ENCODE measurements around the gene CGB1.
A peak's percentile ranks its signal among the peaks of the same experiment; 100 is the strongest.
"Not testable (repeated sequence)": the region's sequence is repeated elsewhere in the genome, so short reads cannot be mapped to it uniquely, and the experiment has no call there.

The CGB1 gene

DNA sequence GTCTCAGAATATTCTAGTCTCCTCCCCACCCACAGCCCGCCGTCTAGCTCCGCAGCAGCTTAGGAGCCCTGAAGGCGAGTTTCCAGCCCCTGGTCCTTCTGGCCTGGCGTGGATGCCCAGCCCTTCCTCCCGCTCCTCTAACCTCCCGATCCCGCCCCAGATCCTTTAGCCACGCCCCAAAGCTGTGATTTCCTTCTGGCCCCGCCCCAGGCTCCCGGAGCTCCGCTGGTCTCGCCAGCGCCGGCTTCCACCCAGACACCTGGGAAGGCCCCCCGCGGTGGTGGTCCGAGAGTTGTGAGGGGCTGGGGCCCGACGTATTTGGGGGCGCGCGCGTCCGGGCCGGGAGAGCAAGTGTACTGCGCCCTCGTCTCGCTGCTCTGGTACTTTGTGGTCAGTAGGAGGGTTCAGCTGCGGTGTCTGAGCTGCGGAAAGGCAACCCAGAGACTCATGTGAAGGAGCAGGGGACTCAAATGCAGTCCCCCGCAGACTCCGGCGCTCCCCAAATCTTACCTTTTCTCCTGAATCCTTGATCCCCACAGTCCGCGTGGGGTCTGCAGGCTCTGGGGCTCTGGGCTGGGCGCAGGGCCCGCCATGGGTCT is 21.0 kb upstream of the CGB1 start, which contains the start of gene CGB7:
Gene CGB7, minus strand, starts transcription at position 114 of the 599 bp plus-strand sequence. CDS start 2,374 bp downstream, outside the sequence.
- peak; percentile 33 to 44 for DNase-seq

DNA sequence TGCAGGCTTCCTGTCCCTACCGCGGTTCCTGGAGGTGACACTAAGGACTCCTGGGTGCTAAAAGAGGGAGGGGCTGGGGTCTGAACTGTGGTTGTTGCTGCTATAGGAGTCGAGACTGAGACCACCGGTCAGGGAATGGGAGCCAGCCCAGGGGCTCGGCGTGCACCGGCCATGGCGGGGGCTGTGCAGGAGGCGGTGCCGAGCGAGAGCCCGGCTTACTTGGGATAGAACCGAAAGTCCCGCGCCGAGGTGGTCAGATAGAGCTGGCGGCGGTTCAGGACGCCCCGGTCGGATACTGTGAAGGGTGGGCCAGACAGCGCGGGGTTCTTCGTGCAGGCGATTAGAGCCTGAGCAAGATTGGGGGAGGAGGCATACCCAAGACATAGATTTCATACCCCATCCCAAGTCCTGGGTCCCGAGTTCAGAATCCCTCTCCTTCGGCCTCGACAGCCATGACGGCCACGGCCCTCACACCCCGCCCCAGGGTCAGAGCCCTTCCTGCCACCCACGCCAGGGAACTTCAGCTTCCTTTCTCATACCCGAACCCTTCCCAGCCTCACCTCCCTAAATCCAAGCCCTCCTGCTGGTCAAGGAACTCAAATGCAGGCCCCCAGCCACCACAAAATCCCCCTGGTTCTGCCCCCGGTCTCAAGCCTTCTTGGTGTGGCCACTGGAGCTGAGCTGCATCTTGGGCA is 20.4 kb upstream of the CGB1 start:
- not testable (repeated sequence) for DNase-seq

GRCh38 chr19:49056101-49056901 is 19.6 kb upstream of the CGB1 start:
- peak; percentile 43 to 48 for DNase-seq

- not testable (repeated sequence) for DNase-seq
Observed at GRCh38 chr19:49050376-49051033, 13.8 kb upstream of the CGB1 start.

DNA sequence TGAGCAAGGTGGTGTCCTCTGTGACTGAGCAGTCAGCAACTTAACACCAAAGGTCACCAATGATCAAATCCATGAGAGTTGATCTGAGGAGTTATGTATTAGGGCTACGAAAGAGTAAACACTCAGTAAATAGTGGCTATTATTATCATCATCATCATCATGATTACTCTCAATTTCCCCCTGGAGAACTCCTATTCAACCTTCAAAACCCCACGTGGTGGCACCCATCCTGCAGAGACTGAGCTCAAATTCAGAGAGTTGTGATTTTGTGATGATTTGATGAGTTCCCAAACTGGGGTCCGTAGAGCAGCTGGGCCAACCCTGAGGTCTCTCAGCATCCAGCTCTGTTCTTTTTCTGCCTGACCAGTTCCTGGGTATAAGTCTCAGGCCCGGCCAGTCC is 13.1 kb upstream of the CGB1 start:
- DNase-seq, result not testable (repeated sequence)

DNA sequence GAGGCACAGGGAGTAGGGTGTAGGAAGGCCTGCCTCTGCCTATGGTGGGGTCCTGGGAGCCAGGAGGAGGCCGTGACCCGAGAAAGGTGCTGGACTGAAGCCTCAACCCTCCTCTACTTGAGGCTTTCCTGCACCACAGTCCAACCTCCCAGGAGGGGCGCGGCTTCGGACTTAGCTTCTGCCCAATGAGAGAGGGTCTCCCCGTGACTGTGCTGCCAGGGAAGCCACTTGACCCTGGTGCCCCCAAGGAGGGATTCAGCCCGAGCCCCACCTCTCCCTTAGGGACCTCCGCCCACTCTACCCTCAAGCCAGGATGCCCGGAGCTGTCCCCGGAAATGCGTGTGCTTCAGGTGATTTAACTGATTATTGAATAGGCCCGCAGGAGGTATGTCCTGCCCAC is 12.3 kb upstream of the CGB1 start, which contains the start of gene CGB8:
Gene CGB8, minus strand, starts transcription at position 101 of the 400 bp plus-strand sequence. CDS start 372 bp downstream, outside the sequence.
- not testable (repeated sequence) for DNase-seq

- not testable (repeated sequence) for DNase-seq
Observed at GRCh38 chr19:49043548-49043947, 6.9 kb upstream of the CGB1 start, which contains the start of gene CGB5. CGB5 (plus strand) TSS chr19:49043848; CDS start chr19:49044210, 362 bp downstream.

DNA sequence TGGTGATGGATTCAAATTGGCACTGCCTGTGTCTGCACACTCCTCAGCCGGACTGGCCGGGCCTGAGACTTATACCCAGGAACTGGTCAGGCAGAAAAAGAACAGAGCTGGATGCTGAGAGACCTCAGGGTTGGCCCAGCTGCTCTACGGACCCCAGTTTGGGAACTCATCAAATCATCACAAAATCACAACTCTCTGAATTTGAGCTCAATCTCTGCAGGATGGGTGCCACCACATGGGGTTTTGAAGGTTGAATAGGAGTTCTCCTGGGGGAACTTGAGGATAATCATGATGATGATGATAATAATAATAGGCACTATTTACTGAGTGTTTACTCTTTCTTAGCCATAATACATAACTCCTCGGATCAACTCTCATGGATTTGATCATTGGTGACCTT is 6.0 kb upstream of the CGB1 start:
- not testable (repeated sequence) for DNase-seq

DNA sequence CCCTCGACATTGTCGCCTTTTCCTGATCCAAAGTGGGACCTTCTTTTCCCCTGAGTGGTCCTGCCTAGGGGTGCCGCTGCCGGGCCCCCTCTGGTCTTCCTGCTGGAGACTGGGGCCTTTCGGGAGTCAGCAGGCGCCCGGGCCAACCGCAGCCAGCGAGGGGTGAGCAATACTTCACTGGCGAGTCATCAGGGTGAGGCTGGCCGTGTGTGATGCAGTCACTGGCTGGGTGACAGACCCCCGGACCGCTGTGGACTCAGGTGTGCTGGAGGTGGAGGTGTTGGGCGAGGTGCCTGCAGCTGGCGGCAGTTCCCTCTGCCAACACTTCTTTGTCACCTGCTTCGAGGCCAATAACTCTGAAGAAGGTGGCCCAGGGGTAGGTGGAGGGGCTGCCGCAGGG is 5.5 kb upstream of the CGB1 start:
- no peak for DNase-seq

DNA sequence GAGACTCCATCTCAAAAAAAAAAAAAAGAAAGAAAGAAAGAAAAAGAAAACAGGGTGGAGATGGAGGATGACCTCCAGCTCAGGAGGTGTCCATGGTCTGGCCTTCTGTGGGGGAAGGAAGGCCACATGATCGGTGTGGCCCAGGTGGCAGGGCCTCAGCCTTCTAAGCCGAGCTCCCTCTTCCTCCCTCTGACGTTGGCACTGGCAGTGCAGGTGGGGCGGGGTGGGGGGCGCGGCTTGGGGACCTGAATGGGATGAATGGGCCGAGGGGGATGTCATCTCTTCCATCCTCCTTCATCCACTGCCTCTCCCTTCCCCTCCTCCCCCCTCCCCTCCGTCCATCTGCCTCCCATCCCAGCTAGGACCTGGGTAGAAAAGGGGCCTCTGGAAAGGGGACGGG is 3.0 kb upstream of the CGB1 start:
- DNase-seq, result not testable (repeated sequence)

DNA sequence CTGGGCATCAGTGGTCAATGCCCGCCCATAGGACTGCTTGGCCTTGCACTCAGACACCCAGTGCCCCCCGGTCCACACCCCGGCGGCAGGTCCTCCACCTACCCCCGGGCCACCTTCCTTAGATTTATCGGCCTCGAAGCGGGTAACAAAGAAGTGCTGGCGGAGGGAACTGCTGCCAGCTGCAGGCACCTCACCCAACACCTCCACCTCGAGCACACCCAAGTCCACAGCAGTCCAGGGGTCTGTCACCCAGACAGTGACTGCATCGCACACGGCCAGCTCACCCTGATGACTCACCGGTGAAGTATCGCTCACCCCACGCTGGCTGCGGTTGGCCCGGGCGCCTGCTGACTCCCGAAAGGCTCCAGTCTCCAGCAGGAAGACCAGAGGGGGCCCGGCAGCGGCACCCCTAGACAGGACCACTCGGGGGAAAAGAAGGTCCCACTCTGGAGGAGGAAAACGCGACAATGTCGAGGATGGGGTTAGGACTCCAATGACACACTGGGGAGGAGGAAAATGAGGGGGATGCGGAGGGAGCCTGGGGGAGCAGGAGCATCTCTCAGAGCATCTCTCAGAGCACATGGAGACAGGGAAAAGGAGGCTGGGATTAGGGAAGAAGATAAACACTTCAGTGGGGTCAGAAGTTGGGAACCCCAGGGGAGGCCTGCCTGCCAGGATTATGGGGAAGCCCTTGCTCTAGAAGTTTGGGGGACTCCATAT is 2.0 kb upstream of the CGB1 start:
- DNase-seq, result not testable (repeated sequence)

- DNase-seq, result not testable (repeated sequence)
Observed at GRCh38 chr19:49038111-49038510, 1.4 kb upstream of the CGB1 start.

GRCh38 chr19:49031642-49032301 is 4.9 kb downstream of the CGB1 start, which contains the start of gene CGB2:
CGB2 (plus strand) TSS chr19:49031890; CDS start chr19:49032096, 206 bp downstream.
- peak in 1 of 2 donors; percentile 69 for DNase-seq

GRCh38 chr19:49030323-49030722 is 6.4 kb downstream of the CGB1 start:
- DNase-seq, result not testable (repeated sequence)

GRCh38 chr19:49029749-49030148 is 6.9 kb downstream of the CGB1 start:
- not testable (repeated sequence) for DNase-seq

DNA sequence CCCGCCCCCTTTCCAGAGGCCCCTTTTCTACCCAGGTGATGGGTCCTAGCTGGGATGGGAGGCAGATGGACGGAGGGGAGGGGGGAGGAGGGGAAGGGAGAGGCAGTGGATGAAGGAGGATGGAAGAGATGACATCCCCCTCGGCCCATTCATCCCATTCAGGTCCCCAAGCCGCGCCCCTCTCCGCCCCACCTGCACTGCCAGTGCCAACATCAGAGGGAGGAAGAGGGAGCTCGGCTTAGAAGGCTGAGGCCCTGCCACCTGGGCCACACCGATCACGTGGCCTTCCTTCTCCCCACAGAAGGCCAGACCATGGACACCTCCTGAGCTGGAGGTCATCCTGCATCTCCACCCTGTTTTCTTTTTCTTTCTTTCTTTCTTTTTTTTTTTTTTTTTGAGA is 8.0 kb downstream of the CGB1 start:
- DNase-seq, result not testable (repeated sequence)

DNA sequence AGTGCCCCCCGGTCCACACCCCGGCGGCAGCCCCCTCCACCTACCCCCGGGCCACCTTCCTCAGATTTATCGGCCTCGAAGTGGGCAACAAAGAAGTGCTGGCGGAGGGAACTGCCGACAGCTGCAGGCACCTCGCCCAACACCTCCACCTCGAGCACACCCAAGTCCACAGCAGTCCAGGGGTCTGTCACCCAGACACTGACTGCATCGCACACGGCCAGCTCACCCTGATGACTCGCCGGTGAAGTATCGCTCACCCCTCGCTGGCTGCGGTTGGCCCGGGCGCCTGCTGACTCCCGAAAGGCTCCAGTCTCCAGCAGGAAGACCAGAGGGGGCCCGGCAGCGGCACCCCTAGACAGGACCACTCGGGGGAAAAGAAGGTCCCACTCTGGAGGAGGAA is 11.1 kb downstream of the CGB1 start:
- not testable (repeated sequence) for DNase-seq

- not testable (repeated sequence) for DNase-seq
Observed at GRCh38 chr19:49025088-49025487, 11.6 kb downstream of the CGB1 start.

DNA sequence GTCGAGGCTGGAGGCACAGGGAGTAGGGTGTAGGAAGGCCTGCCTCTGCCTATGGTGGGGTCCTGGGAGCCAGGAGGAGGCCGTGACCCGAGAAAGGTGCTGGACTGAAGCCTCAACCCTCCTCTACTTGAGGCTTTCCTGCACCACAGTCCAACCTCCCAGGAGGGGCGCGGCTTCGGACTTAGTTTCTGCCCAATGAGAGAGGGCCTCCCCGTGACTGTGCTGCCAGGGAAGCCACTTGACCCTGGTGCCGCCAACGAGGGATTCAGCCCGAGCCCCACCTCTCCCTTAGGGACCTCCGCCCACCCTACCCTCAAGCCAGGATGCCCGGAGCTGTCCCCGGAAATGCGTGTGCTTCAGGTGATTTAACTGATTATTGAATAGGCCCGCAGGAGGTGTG is 12.5 kb downstream of the CGB1 start, which contains the start of gene CGB3:
Gene CGB3, minus strand, starts transcription at position 101 of the 400 bp plus-strand sequence. CDS start 362 bp downstream, outside the sequence.
- not testable (repeated sequence) for DNase-seq

- no peak for DNase-seq
Observed at GRCh38 chr19:49022116-49022515, 14.6 kb downstream of the CGB1 start.
